NCI-H146 treated with DMSO at 0.1 percent for 48 hours (cell line): ENCODE data around the gene NCAPH2.
A peak's percentile ranks its signal among the peaks of the same experiment; 100 is the strongest.

Experiments
- DNase-seq: peaks from one replicate; lab custom pipeline; 2025; ENCODE audit not compliant: unreplicated experiment; lab: John Stamatoyannopoulos, UW

The NCAPH2 gene

GRCh38 chr22:50545522-50546325, 37.7 kb downstream of the NCAPH2 start, which contains the start of gene KLHDC7B:
Gene KLHDC7B, plus strand, starts transcription at chr22:50545899. Its CDS starts 345 bp downstream, at chr22:50546244.
- DNase-seq: no peak

DNA sequence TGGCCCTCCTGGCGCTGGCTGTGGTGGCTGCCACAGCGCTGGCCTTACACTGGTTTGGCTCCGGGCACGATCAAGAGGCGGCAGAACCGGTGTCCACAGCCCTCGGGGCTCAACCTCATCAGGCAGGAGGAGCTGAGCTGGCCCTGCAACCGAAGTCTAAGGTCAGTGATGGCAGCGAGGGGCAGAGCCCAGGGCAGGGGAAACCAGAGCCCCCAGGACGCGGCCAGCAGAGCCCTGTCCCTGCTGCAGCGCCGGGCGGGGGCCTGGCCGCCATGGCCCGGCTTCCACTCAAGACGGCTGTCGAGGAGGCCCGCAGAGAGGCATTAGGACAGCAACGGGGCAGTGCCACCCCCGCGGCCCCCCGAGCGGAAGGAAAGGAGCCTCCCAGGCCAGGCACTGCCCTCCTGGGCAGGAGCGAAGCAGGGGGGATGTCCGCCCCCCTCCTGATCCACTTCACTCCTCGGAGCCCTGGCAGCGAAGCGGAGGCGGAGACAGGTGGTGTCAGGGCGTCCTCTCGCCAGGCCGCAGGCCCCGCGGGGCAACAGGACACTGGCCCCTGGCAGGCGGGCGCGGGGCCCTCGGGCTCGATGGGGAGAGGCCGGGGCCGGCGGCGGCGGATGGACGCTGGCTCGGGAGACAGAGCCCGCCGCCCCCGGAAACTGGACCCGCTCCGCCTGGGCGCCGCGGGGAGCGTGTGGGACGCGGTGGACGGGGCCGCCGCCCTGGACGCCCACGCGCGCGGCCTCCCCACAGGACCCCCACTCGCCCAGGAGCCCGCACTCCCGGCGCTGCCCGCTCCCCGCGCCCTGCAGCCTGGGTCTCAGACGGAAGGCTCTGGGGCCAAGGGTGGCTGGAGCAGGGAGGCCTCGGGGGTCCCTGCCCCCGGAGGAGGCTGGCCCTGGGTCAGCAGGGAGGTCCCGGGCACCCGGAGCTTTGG, 38.6 kb downstream of the NCAPH2 start:
- no peak for DNase-seq

DNA sequence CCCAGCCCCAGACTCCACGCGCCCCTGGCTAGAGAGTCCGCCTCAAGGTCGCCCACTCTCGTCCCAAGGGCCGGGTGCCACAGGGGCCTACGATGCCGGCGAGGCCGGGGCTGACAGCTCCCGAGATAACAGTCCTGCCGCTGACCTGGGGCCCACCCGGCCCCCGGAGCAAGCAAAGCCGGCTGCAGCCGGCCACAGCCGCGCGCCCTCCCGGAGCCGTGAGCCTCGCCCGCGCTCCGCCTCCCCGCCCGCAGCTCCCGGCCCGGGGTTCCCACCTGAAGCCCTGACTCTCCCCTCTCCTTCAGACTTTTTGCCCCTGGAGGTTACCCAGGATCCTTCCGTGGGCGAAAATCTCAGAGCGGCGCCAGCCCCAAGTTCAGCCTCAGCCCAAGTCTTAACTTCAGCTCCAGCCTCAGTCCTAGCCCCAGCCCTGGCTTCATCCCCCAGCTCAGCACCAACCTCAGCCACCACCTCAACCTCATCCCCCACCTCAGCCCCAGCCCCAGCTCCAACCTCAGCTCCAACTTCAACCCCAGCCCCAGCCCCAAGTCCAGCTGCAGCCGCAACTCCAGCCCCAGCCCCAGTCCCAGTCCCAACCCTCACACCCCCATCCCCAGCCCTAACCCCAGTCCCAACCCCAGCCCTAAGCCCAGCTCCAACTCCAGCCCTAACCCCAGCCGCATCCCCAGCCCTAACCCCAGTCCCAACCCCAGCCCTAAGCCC, 39.4 kb downstream of the NCAPH2 start:
- DNase-seq: no peak

DNA sequence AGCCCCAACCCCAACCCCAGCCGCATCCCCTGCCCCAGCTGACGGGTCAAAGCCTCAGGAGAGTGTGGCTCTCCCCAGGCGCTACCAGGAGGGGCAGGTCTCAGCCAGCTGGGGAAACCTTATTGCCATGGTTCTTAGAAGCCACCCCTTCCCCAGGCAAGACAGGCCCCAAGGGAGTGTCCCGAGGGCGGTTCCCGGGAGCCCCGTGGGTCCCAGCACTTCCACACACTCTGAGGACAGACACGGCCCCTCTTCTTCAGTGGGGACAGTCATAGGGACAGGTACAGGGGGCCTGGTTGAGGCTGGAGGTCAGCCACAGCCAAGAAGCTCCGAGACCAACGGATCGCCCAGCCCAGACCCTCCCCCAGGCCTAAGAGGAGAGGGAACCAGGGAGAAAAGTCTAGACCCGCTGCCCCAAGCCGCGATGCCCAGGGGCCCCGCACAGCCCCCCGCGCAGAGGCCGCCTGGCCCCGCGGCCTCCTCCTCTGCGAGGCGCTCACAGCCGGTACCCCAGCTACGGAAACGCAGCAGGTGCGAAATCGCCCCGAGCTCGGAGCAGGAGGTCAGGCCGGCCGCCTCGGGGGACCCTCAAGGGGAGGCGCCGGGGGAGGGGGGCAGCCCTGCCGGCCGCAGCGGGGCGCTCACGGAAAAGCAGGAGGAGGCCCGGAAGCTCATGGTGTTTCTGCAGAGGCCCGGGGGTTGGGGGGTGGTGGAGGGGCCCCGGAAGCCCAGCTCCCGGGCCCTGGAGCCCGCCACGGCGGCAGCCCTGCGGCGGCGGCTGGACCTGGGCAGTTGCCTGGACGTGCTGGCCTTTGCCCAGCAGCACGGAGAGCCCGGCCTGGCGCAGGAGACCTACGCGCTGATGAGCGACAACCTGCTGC, 40.3 kb downstream of the NCAPH2 start:
- DNase-seq: no peak

GRCh38 chr22:50548921-50549790, 41.1 kb downstream of the NCAPH2 start:
- DNase-seq: peak; percentile 8

DNA sequence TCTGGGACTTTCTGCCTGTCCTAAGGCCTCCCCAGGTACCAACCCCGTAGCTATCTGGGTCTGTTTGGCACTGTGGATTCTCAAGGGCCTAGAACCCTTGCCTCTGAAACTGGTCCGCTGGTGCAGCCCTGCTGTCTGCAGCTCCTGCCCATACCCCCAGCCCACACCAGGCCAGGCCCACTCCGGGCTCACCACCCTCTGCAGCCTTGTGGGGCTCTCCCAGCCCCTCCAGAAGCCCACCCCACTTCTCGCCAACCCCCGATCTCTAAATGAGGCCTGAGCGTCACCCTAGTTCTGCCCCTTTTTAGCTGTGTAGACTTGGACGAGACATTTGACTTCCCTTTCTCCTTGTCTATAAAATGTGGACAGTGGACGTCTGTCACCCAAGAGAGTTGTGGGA, 42.4 kb downstream of the NCAPH2 start:
- no peak for DNase-seq

DNA sequence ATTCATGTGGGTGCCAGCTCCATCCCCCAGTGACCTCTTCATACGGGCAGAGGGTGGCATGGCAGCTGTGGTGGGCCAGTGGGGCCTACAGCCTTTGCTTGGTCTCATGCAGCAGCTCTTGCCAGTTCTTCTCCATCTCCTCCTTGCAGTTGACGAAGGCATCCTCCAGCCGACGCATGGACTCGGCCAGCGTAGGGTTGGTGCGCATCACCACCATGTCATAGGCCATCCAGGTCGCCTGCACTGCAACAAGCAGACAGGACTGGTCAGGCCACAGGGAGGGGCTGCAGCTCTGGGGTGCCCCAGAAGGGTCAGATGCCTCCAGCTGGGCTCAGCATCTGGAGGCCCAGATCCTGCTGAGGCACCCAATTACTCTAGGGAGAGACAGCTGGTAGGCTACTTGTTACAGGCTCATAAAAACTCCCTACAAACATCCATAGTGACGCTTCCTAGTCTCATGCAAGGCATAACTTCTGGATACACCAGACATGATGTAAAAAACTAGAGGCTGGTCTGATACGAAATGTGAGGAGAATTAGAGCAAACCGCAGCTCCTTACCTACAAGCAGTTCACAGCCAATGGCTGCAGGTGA, 43.2 kb downstream of the NCAPH2 start:
- no peak for DNase-seq

DNA sequence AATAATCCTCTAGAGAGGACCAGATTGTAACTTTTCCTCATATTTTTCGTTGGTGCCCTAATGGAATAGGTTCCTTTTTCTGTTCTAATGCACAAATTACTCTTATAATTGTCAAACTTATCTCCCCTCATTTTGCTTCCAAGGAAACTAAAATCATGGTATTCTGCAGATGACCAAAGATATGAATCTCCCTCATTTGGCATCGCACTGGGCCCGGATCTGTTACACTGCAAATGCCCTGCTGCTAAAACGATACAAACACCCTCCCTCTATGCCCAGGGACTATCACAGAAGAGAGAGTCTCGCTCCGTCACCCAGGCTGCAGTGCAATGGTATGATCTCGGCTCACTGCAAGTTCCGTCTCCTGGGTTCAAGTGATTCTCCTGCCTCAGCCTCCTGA, 45.3 kb downstream of the NCAPH2 start:
- DNase-seq: no peak

GRCh38 chr22:50556703-50557102, 48.7 kb downstream of the NCAPH2 start:
- no peak for DNase-seq

DNA sequence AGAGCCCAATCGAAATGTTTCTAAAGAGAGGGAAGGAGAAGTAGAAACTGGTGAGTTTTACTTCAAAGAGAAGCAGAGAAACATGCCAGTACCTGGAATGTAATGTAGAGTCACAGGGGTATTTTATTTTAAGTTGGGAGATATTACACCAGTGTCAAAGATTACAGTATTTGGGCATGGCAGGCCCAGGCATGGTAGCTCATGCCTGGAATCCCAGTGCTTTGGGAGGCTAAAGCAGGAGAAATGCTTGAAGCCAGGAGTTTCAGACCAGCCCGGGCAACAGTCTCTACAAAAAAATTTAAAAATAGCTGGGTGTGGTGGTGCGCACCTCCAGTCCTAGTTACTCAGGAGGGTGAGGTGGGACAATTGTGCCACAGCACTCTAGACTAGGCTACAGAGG, 52.0 kb downstream of the NCAPH2 start:
- DNase-seq: no peak

GRCh38 chr22:50561401-50562358, 53.7 kb downstream of the NCAPH2 start:
- no peak for DNase-seq

GRCh38 chr22:50562523-50563412, 54.7 kb downstream of the NCAPH2 start, which contains the start of gene SYCE3:
Gene SYCE3, minus strand, starts transcription at chr22:50562919. Its CDS starts 6,514 bp downstream, at chr22:50556405.
- DNase-seq: peak; percentile 75

DNA sequence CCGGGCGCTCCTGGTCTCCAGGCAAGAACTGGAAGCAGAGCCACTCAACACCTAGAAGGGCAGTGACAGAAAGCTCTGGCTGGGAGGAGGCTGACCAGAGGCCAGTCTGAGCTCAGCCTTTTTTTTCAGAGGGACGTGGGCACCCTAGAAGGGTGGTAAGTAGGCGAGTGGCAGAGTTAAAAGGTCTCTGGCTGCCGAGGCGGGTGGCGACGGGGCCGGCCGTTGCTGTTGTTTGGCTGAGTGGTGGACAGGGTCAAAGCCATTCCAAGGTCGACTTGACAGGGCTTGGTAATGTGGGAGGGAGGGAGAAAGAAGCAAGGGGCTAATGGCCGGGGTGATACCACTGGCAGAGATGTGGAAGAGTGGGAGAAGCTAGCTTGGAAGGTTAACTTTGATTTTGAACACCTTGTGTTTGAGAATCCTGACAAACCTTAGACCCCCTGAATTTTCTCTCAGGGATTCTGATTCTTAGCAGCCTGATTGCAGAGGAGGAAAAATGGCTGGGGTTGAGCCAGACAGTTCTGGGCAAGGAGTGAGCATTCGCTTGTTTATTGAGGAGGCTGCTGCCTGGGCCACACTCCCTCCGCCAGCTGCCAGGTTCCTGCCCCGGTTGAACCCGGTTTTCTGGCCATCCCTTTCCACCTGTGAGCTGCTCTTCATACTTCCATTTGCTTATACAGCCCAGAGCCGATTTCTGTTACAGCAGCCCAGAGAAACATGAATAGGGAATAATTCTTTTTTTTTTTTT, 55.6 kb downstream of the NCAPH2 start:
- DNase-seq: no peak

DNA sequence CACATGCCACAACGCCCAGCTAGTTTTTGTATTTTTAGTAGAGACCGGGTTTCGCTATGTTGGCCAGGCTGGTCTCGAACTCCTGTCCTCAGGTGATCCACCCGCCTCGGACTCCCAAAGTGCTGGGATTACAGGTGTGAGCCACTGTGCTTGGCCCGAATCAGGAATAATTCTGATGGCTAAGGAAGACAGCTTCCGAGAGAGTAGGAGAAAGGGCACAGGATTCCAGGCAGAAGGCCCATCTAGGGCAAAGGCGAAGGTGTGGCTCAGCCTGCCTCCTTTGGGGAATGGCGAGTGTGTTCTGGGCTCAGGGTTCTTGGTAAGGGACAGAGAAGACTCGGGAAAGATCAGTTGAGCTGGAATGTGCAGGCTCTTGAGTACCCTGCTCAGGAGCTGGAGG, 56.3 kb downstream of the NCAPH2 start:
- no peak for DNase-seq

DNA sequence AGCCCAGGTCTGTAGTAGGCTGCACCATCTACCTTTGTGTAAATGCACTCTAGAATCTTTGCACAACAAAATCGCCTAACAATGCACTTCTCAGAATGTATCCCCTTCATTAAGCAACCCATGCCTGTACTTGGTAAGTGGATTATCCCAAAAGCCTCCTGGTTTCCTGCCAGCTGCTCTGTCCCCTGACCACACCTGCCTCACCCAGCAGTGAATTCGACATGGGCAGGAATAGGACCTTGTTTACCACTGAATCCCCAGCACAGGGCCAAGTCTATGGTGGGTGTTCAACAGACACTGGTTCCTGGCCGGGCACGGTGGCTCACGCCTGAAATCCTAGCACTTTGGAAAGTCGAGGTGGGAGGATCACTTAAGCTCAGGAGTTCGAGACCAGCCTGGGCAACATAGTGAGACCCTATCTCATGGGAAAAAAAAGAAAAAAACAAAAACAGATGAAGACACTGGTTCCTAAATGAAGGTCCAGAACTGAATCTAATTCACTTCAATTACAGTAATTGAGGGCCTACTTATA, 59.8 kb downstream of the NCAPH2 start:
- no peak for DNase-seq

GRCh38 chr22:50568626-50569025, 60.6 kb downstream of the NCAPH2 start:
- no peak for DNase-seq
